Middle frontal gyrus (tissue), 1 donor: ENCODE results near the gene CCDC24.

Experiments used
- DNase-seq: peaks from one replicate; pipeline ENCODE4 v3.0.0-alpha.2; 2015; ENCODE audit warnings: low spot score; ENCODE audit errors: extremely low spot score

The CCDC24 gene

DNA sequence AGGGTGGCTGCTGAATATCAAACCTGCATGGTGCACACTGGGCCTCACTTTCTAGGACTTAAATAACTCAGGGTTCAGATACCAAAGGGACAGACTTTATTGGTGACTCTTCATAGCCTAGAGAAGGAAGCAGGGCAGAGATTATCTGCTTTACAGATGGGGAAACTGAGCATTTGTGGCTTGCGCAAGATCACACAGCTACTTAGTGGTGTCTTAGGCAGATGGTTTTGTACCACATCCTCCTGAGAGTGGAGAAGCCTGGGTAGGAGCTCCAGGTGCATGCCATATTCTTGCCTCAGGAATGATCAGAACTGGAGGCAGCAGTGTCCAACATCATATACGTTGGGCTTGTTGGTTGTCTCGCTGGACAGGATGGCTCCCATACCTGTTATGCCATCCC, 28.4 kb upstream of the CCDC24 start:
- no peak for DNase-seq

DNA sequence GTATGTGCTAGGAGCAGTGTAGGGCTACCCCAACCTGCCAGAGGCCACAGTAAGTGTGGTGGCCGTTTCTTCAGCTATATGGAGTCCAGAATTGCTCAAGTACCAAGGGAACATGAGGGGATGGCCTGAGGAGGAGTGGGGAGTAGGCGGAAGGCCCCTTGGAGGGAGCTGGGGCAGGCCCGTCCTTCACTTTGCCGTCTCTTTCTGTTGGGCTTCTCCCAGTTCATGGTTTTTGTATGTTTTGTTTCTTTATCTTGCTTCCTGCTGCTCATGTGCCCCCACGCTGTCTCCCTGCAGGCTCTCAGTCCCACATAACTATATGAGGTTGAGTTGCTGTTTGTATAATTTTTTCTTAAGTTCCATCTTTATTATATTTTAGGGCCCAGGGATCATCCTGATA, 27.5 kb upstream of the CCDC24 start:
- no peak for DNase-seq

DNA sequence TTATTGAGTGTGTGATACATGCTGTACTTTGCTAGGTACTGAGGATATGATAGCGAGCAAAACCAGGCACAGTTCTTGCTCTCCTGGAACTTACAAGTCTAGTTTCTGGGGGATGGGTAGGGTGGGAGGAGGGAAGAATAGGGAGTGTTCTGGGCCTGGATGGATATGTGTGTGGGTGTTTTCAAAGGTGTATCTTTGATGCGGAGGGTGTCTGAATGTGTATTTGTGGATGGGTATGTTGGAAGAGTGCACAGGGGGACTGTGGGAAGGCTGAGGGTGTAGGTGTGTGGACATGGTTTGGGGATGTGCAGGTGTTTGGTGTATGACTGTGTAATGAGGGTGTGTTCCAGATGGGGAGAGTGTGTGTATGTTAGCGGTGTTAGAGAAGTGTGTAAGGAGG, 26.1 kb upstream of the CCDC24 start:
- no peak for DNase-seq

DNA sequence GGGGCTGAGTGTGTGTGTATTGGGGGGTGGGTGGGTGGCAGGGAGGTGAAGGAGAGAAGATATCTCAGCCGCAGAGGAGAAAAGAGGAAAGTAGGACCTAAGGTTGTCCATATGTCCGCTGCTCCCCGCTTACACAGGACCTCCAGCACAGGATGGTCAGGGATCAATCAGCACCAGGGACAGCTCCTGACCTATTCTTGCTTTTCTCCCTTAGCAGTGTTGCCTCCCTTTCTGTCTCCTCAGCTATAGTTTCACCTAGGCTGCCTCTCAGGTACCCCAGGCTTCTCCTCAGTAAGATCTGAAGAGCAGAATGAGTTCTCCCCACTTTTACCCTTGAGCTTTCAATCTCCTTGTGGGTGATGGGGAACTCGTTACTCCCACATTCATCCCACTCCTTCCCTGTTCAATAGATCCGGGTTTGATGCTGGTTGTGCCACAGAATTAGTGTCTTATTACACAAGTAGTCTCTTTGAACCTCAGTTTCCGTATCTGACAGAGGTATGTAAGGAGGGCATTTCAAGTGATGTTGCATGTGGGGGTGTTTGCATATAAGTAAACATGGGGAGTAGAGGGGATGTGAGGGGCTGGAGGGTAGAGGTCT, 23.0 kb upstream of the CCDC24 start:
- DNase-seq: no peak

DNA sequence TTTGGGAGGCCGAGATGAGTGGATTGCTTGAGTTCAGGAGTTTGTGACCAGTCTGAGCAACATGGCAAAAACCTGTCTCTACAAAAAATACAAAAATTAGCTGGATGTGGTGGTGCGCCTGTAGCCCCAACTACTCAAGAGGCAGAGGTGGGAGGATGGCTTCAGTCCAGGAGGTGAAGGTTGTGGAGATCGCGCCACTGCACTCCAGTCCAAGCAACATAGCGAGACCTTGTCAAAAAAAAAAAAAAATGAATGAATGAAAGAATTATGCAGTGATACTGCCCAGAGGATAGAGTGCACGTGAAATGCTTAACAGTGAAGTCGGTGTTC, 22.0 kb upstream of the CCDC24 start:
- DNase-seq: no peak

DNA sequence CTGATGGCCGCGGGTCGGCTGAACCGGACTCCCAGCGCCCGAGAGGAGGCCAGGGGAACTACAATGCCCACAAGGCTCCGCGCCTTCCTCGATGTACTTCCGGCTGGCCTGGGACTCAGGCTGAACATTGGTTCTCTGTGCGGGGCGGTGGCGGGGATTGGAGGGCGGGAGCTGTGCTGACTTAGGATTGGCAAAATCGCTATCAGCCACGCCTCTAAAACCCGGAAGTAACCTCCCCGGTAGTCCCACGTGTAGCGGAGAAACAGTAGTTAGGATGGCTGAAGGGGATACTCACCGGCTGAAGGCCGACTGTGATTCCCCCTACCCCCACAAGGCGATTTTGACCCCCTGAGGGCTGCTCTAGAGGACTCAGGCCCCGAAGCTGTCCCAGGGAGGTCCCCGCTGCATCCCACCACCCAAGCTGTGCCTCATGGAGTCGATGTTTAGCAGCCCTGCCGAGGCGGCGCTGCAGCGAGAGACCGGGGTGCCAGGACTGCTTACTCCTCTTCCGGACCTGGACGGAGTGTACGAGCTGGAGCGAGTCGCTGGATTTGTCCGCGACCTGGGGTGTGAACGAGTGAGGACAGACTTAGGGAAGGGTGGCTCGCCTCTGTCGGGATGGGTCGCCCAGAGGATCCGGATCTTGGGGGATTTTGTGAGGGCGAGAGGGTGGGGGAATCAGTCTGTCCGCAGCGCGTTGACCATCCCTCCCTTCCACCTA, 21.5 kb upstream of the CCDC24 start, which contains the start of gene DPH2:
Gene DPH2, plus strand, starts transcription at position 265 of the 721 bp plus-strand sequence. Its CDS starts 166 bp downstream, at position 431.
- DNase-seq: peak; percentile 95

DNA sequence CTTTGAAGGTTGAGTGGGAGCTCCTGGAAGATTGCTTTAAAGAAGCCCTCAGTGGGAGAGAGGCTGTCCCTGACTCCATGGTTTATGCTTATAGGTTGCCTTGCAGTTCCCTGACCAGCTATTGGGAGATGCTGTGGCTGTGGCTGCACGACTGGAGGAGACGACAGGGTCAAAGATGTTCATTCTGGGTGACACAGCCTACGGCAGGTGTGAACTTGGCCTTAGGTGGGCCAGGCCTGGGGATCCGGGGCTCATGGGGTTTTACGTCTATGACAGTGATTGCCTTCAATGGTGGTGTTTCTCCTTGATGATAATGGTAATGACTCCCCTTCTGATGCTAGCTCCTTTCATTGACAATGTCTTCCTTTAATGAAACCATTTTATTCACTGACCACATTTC, 20.9 kb upstream of the CCDC24 start:
- no peak for DNase-seq

DNA sequence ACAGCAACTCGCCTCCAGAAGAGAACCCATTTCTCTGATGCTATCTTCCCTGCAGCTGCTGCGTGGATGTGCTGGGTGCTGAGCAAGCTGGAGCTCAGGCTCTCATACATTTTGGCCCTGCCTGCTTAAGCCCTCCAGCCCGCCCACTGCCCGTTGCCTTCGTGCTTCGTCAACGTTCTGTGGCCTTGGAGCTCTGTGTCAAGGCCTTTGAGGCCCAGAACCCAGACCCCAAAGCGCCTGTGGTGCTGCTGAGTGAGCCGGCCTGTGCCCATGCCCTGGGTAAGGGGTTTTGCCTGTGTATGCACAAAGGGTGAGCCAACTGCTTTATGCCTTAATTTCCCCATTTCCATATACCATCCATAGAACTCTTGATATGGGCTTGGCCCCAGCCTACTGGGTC, 20.5 kb upstream of the CCDC24 start:
- DNase-seq: no peak

DNA sequence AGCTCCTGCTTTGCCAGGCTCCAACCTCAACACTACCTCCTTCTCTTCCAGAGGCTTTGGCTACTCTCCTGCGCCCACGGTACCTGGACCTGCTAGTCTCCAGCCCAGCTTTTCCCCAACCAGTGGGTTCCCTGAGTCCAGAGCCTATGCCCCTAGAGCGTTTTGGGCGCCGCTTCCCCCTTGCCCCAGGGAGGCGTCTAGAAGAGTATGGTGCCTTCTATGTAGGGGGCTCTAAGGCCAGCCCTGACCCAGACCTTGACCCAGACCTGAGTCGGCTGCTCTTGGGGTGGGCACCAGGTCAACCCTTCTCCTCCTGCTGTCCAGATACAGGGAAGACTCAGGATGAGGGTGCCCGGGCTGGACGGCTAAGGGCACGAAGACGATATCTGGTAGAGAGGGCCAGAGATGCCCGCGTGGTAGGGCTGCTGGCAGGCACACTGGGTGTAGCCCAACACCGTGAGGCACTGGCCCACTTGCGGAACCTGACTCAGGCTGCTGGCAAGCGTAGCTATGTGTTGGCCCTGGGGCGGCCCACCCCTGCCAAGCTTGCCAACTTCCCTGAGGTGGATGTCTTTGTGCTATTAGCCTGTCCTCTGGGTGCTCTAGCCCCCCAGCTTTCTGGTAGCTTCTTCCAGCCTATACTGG, 19.9 kb upstream of the CCDC24 start:
- no peak for DNase-seq

DNA sequence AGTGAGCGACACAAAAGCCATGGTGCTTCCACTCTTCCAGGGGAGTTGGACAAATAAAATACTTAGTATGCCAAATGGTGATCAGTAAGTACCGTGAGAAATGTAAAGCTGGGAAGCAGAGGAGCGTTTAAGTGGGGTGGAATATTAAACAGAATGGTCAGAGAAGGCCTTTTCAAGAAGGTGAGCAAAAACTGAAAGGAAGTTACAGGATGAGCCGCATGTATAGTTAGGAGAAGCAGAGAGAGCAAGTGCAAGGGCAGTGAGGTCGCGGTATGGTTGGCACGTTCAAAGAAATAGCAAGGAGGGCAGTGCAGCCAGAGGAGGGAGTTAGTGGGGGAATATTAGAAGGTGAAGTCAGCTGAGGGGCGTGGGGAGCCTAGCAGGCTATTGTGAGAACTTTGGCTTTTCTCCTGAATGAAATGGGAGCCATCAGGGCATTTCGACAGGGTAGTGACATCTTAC, 17.4 kb upstream of the CCDC24 start:
- no peak for DNase-seq

DNA sequence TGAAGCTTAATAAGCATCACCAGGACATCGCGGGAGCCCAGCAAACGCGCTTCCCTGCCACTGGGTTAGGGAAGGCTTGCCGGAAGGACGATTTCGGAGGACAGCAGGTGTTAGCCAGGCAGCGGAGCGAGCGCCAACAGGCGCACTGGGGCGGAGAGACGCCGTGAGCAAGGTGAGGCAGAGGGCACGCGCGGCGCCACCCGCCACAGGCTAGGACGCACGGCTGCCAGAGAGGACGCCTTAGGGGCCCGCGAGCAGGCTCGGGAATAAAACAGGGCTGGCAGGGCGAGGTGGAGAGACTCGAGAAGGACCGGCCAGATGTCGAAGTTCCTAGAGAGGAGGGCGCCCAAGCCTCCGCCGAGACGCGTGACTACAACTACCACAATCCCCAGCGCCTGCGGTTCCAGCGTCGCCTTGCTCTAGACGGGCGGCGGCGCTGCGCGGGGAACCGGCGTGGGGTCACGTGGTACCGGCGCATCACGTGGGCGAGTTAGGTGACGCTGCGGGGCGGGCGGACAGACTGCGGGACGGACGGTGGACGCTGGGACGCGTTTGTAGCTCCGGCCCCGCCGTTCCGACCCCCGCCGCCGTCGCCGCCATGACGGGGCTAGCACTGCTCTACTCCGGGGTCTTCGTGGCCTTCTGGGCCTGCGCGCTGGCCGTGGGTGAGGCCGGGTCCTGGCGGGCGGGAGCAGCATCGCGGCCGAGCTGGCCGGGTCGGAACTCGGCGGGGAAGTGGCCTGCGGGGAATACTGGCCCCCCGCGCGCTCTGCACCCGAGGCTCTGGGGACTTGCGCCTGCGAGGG, 16.8 kb upstream of the CCDC24 start, which contains the start of gene ATP6V0B:
Gene ATP6V0B, plus strand, starts transcription at position 518 of the 806 bp plus-strand sequence. Its CDS starts 81 bp downstream, at position 599.
- peak; percentile 93 for DNase-seq

DNA sequence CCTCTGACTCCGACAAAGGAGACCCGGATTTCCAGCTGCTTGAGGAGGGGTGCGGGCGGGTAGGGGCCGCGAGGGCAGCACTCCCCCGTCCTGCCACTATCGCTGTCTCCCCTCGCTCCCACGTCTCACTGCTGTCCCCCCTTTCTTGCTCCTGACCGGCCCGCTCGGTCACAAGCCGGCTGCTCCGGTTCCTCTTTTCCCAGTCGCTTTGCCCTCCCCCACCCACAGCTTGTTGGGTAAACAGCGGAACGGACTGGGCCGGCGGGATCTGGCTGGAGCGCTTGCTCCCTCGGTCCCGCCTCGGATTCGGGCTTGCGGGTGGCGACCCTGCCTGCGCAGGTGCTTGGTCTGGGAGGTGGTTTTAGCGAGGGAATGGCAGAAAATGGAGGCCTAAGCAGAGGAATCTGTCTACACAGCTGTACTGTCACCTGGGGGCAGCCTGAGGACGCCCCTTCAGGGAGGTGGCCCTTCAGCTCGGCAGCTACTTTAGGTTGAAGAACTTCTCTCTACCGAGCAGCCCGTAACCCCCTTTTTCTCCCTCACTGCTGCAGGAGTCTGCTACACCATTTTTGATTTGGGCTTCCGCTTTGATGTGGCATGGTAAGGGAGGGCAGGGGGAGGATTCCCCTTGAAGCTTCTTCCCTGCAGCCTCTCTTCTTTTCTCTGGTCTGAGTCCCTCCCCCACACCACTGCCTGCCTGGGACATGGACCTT, 16.0 kb upstream of the CCDC24 start:
- DNase-seq: no peak

DNA sequence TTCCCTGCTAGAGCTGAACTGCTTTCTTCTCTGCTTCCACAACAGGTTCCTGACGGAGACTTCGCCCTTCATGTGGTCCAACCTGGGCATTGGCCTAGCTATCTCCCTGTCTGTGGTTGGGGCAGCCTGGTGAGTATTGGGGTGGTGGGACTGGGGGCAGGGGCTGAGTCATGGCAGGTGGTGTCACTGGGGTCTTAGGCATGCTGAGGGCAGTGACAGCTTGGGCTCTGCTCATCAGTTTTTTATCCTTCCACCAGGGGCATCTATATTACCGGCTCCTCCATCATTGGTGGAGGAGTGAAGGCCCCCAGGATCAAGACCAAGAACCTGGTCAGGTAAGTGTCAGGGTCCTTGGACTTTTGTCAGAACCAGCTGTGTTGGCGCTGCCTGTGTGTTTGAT, 15.4 kb upstream of the CCDC24 start:
- DNase-seq: no peak

DNA sequence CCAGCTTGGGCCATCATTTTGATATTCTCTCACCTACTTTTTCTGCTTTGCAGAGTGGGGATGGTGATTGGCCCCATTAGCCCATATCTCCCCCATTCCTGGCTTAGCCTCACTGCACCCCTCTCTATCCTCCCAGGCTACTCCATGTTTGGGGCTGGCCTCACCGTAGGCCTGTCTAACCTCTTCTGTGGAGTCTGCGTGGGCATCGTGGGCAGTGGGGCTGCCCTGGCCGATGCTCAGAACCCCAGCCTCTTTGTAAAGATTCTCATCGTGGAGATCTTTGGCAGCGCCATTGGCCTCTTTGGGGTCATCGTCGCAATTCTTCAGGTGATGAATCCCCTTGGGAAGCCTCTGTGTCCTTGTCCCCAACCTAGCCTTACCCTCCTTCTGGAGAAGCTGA, 14.5 kb upstream of the CCDC24 start:
- DNase-seq: no peak

DNA sequence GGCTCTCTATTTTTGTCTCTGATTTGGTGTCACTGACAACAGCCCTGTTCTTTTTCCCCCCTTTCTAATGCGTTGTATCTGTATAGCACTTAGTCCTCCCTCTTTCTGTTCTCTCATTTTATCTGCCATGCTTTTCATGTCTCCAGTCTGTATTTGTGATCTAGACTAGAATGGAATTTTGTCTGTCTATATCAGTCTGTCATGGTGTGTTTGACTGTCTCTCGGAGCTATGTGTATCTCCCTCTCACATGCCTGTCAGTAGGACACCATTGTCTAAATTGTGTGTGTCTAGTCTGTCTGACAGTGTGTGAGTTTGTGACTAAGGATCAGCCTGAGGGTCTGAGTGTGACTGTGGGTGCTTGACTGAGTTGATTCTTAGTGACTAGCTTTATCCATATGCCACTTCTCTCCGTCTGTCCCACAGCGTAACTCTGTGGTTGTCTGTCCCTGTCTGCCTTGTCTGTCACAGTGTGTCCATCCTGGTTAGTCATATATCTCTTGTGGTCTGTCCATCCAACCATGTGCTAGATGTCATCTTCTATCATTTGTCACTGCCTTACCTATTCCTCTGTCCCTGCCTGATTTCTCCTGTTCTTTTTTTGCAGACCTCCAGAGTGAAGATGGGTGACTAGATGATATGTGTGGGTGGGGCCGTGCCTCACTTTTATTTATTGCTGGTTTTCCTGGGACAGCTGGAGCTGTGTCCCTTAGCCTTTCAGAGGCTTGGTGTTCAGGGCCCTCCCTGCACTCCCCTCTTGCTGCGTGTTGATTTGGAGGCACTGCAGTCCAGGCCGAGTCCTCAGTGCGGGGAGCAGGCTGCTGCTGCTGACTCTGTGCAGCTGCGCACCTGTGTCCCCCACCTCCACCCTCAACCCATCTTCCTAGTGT, 13.8 kb upstream of the CCDC24 start:
- DNase-seq: no peak

DNA sequence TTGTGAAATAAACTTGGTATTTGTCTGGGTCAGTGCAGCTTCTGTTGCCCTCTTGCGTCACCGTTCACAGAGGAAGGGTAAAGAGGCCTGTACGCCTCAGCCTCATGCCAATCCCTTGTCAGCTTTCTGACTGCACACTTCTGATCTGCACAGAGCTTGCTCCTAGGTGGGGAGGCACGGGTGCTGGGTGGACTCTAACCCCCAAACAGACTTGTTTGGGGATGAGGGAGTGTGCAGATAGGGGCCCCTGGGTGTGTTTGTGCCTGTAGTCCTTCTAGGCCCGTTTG, 13.2 kb upstream of the CCDC24 start:
- DNase-seq: no peak

DNA sequence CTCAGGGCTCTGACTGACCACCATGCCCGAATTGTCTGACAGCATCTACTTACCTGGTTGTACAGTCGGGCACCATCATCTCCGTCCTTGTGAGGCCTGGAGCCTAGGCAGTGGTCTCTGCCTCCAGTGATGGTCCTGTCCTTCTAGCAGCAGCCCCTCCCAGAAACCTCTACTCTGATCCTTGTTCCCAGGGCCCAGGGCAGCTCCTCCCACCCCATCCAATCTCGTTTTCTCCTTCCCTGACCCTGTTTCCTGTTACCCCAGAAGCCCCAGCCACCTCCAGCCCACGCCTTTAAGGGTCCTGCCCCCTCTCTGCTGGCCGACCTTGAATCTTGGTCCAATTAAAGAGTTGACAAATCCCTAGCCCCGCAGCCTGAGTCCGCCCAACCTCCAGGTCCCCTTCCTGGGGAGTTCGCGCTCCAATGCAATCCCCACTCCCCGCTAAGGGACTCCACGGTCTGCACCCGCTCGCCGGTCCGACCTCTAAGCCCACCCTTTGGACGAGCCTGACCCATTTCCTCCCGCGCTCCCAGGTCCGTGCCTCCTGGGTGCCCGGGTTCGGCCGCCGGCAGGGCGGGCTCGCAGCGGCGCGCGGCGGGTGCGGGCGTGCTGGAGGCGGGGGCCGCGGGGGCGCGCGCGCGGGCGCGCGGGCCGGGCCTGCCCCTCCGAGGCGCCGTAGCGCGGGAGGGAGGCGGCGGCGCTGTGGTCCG, 12.7 kb upstream of the CCDC24 start, which contains the start of gene B4GALT2:
Gene B4GALT2, plus strand, starts transcription at position 660 of the 710 bp plus-strand sequence. CDS start 1,951 bp downstream, outside the sequence.
- DNase-seq: no peak

DNA sequence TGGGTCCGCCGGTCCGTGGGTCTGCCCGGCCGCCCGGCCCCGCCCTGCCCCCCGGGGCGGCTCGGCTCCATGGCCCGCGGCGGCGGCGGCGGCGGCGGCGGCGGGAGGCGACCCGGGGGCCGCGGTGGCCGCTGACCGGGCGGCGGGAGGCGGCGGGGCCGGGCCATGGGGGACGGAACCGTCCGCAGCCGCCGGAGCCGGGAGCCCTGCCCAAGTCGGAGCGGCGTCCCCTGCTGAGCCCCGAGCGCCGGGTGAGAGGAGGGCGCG, 12.2 kb upstream of the CCDC24 start:
- no peak for DNase-seq

DNA sequence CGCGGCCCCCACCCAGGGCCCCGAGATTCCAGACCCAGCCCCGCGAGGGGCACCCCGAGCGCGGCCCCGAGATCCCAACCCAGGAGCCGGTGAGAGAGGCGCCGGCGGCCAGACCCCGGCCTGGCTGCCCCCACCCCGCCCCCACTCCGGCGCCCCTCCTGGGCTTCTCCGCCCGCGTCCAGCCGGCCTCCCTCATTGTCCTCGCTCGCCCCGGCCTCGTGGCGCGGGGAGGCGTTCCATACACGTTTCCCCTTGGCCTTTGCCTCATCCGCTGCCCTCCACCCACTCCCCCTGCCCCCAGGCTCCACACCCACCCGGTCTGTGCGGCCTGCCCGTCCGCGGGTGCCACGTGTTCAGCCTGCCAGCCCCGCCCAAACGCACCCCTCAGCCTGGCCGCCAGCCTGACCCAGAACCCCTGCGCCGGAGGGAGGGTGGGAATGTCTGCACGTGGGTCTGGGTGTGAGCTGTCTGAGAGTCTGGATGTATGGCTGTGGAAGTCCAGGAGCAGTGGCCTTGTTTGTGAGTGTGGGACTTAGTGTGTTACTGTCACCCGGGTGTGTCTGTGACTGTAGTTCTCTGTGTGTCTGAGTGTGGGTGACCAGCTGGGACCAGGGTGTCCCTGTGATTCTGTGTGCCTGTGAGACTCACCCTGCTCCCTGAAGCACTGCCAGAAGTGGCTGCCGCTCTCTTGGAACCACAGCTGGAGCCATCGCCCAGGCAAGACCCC, 11.7 kb upstream of the CCDC24 start:
- DNase-seq: no peak
